ENCODE measurements around the gene DHRS2.

DHRS2 gene

GRCh38 chr14:23620177-23620702, 15.9 kb upstream of the DHRS2 start:
- DNase-seq (ENCODE audit: insufficient read length, low spot score) (no peak), FAIRE-seq (no peak)
- no peak for TF ChIP-seq POLR2A (IDR thresholded peaks at IDR 0.05; ENCODE audit: low read depth, low read length)

DNA sequence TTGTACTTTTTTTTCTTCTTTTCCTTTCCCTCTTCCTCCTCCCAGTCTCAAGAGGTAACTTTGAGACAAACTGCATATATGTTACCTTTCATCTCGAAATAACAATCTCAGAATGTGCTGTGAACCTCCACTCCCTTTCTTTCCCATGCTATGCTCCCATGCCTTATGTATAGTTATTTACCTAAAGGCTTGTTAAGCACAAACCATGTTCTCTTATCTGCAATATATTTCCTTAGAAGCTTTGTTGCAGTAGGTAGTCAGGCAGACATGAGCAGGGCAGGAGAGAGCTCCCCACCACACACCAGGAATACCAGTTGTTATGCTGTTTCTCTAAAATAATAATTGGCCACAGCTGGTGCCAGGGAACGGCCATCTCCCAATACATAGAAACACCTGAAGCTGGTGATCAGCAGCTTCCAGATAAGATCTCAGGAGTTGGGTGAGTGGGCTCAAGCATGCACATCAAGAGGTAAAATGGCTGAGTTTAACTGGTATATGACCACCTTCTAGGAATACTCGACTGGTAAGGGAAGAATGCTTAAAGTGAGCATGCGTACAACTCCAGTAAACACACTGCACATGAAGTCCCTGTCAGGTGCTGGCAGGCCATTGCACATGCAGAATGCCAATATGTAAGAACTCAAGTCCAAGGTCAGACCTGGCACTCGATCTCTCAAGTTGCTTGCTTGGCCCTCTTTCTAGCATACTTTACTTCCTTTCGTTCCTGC, 14.8 kb upstream of the DHRS2 start:
- no peak for TF ChIP-seq POLR2A (IDR thresholded peaks at IDR 0.05; ENCODE audit: low read depth, low read length)
- DNase-seq (ENCODE audit: insufficient read length, low spot score) (no peak), FAIRE-seq (no peak)

GRCh38 chr14:23621932-23622730, 14.0 kb upstream of the DHRS2 start:
- FAIRE-seq (no peak), DNase-seq (ENCODE audit: insufficient read length, low spot score) (no peak)
- no peak for TF ChIP-seq POLR2A (IDR thresholded peaks at IDR 0.05; ENCODE audit: low read depth, low read length)

DNA sequence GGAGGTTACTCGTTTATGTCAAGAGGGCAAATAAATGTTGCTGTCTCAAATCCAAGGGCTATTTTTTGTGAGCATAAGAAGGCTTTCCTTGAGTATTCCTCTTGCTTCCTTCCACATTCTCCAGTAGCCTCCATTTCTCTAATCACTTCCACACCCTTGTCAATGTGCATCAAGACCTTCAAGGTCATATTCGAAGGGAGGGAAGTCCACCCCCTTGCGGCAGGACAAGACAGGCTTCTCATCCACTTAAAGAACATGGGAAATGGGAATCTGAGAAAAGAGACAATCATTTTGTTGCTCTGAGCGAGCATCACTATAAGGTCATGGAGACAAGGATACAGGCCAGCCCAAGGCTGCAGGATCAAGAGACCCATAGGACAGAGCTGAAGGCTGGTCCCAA, 13.2 kb upstream of the DHRS2 start:
- FAIRE-seq (no peak), DNase-seq (ENCODE audit: insufficient read length, low spot score) (no peak)
- no peak for TF ChIP-seq POLR2A (IDR thresholded peaks at IDR 0.05; ENCODE audit: low read depth, low read length)

DNA sequence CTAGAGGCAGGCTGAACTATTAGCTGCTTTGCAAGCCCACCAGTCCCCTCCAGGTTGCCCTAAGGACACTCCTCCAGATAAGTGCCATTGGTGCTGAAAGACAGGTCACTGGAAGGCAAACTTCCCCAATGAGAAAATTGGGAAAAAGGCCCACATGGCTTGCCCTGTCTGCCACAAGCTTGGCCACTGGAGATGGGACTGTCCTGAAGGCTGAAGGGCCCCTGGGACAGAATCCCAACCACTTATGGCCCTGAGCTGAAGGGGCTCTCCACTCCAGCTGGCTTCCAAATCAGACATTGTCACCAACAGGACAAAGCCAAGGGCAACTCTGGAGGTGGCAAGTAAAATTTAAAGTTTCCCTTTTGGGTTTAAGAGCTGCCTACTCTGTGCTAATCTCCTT, 12.2 kb upstream of the DHRS2 start:
- DNase-seq (ENCODE audit: insufficient read length, low spot score) (no peak), FAIRE-seq (no peak)
- no peak for TF ChIP-seq POLR2A (IDR thresholded peaks at IDR 0.05; ENCODE audit: low read depth, low read length)

DNA sequence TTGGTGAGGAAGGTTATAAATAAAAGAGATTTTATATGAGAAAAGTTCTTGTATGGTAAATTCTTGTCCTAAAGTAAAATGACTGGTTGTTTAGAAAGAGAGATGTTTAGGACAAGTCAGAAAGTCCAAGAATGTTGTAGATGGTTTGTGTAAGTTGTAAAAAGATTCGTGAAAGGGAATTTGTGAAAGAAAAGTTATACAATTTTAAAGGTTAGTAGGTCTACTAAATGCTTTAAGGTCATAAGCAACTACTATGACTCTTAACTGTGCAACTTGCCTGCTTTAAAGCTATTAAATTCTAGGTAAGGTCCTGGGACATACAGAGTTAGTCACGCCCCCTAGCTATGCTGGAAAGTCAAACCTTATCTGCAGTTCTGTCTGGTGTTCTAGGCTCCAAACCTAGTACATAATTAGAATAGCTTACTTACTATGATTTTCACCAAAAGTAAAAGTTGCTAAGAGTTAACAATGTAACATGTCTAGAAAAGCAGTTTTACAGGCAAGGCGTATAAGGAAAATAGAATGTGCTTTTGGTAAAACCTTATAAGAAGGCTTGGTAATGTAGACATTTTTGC, 11.2 kb upstream of the DHRS2 start:
- FAIRE-seq (no peak), DNase-seq (ENCODE audit: insufficient read length, low spot score) (no peak)
- TF ChIP-seq POLR2A (IDR thresholded peaks at IDR 0.05; ENCODE audit: low read depth, low read length), result no peak

DNA sequence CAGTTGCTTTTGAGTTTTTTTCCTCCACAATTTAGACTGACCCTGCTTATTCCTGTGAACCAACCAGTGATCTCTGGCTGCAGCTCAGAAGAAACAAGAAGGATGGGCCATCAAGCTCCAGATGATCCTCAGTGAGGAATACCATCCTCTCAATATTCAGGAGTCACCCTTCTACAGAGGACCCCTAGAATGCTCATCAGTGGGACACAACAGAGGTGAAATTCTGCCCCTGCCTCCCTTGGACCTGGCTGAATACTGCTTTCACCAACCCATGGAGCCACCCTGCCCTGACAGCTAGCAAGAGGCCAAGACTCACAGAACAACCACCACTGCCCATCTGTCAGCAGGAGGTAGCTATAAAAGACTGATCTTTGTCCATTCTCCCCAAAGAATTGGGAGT, 9.2 kb upstream of the DHRS2 start:
- TF ChIP-seq POLR2A (IDR thresholded peaks at IDR 0.05; ENCODE audit: low read depth, low read length), result no peak
- no peak for DNase-seq (ENCODE audit: insufficient read length, low spot score)
- no peak for FAIRE-seq

- FAIRE-seq (no peak), DNase-seq (ENCODE audit: insufficient read length, low spot score) (no peak)
- TF ChIP-seq POLR2A (IDR thresholded peaks at IDR 0.05; ENCODE audit: low read depth, low read length), result no peak
Observed at GRCh38 chr14:23627961-23628360, 8.2 kb upstream of the DHRS2 start.

DNA sequence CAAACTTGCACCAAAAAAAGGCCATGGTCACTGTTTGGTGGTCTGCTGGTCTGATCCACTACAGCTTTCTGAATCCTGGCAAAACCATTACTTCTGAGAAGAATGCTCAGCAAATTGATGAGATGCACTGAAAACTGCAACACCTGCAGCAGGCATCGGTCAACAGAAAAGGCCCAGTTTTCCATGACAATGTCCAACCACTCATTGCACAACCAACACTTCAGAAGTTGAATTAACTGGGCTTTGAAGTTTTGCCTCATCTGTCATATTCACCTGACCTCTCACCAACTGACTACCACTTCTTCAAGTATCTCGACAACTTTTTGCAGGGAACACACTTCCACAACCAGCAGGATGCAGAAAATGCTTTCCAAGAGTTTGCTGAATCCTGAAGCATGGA, 7.0 kb upstream of the DHRS2 start:
- no peak for TF ChIP-seq POLR2A (IDR thresholded peaks at IDR 0.05; ENCODE audit: low read depth, low read length)
- FAIRE-seq, result no peak

DNA sequence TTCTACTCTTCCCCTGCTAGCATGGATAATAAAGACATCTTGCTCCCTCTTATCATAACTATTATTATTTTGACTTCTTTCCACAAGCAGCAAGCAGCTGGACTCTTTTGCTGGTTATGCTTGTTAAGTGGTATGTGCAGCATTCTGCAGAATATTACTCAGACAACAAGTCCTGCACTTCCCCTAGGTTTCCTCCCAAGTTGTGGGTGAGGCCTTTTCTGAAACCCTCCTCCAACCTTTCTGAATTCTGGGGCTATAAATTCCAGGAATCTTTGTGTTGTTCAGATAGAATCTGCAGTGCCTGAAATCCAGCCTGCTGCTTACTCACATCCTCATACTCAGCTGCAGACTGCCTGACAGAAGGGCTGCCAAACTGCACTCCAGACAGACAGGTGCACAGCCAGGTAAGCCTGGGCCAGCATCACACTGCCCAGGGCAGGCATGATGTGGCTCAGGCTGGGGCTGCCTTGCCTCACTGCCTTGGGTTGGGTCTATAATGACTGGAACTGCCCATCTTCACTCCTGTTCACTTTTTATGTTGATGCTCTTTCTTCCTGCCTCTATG, 6.2 kb upstream of the DHRS2 start:
- TF ChIP-seq POLR2A (IDR thresholded peaks at IDR 0.05; ENCODE audit: low read depth, low read length), result no peak
- DNase-seq (ENCODE audit: insufficient read length, low spot score), result no peak
- FAIRE-seq, result no peak

More for the DNA sequence above, 7.0 kb upstream of the DHRS2 start:
- DNase-seq (ENCODE audit: insufficient read length, low spot score), result no peak

GRCh38 chr14:23630687-23631086, 5.5 kb upstream of the DHRS2 start:
- TF ChIP-seq POLR2A (IDR thresholded peaks at IDR 0.05; ENCODE audit: low read depth, low read length), result no peak
- DNase-seq (ENCODE audit: insufficient read length, low spot score) (no peak), FAIRE-seq (no peak)

DNA sequence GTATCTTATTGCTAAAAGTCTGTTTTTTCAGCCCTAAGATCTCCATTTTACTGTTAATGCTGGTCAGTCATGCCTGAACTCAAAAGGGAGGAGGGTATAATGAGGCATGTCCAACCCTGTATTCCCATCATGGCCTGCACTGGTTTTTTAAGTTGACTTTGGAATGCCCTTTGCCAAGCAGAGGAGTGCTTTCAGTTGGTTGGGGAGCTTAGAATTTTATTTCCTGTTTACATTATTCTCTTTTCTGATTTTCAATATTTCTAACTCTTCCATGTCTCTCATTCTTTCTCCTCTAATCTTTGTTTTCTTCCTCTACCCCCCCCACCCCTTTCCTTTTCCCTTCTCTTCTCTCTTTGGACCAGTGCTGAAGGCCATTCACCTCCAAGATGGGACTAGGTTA, 4.9 kb upstream of the DHRS2 start:
- no peak for DNase-seq (ENCODE audit: insufficient read length, low spot score)
- no peak for TF ChIP-seq POLR2A (IDR thresholded peaks at IDR 0.05; ENCODE audit: low read depth, low read length)
- FAIRE-seq, result no peak

DNA sequence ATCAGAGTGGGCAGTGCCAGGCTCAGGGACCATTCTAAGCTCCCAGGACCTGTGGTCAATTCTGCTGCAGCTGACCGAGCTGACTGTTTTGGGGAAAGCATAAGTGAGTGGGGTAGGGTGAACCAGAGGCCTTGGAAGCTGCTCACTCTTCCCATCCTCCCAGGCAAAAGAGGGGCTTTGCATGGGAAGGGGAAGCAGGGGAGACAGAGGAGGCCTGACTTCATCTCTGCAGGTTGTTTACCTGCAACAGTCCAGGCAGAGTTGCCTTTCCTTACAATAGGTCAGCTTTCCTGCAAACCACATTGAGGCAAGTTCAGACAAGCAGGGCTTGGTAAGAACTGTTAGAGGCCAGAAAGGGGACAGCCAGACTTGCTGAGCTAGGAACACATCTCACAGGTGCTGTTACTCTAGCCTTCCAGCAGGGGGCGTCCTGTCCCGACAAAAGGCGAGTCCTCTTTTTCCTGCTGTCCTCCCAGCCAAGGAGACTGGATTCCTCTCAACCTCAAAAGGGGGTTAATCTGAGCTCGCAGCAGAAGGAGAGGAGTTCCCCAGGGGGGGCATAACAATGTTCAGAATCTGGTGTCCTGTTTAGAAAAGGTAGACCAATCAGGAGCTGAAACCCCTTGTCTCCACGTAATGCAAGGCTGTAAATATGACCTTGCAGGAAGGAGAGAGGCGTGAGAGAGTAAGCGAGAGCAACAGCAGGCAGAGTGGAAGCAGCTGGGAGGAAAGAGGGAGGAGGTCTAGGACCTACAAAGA, 4.3 kb upstream of the DHRS2 start:
- FAIRE-seq, result no peak
- no peak for TF ChIP-seq POLR2A (IDR thresholded peaks at IDR 0.05; ENCODE audit: low read depth, low read length)
- DNase-seq (ENCODE audit: insufficient read length, low spot score), result peak; percentile 51
